NT2/D1 (cell line): Measurements from ENCODE around the gene SHB.

Experiments used
- DNase-seq: peaks from one replicate; pipeline ENCODE4 v3.0.0-alpha.2; 2011; ENCODE audit warnings: low read depth, low spot score
- H3K27me3 ChIP-seq: 2 replicates; pipeline ENCODE4 v1.6.0; 2011; ENCODE audit warnings: mild to moderate bottlenecking; ENCODE audit not compliant: insufficient read length, insufficient read depth
- H3K36me3 ChIP-seq: 2 replicates; pipeline ENCODE4 v1.6.1; 2011; ENCODE audit warnings: mild to moderate bottlenecking, low read length, mixed read lengths; ENCODE audit not compliant: insufficient read depth, insufficient read length
- H3K4me1 ChIP-seq: 2 replicates; pipeline ENCODE4 v1.5.1; 2011; ENCODE audit not compliant: insufficient read depth, insufficient read length
- H3K4me3 ChIP-seq: 2 replicates; pipeline ENCODE4 v1.5.1; 2011; ENCODE audit warnings: low read depth; ENCODE audit not compliant: insufficient read length
- H3K9ac ChIP-seq: 2 replicates; pipeline ENCODE4 v1.6.0; 2011; ENCODE audit warnings: low read depth; ENCODE audit not compliant: insufficient read length
- H3K9me3 ChIP-seq: 2 replicates; pipeline ENCODE4 v1.5.1; 2011; ENCODE audit warnings: mild to moderate bottlenecking, low read length; ENCODE audit not compliant: insufficient read depth
- SUZ12 ChIP-seq: IDR thresholded peaks from 2 replicates; pipeline ENCODE4 v1.6.1; 2011; ENCODE audit not compliant: insufficient read length, insufficient read depth; ENCODE audit errors: extremely low read depth
- YY1 ChIP-seq: IDR thresholded peaks from 2 replicates; pipeline ENCODE4 v1.6.1; 2011; ENCODE audit not compliant: insufficient read length, insufficient read depth
- ZNF274 ChIP-seq: IDR thresholded peaks from 2 replicates; pipeline ENCODE4 v1.6.1; 2011; ENCODE audit warnings: mild to moderate bottlenecking, low read depth, low read length

SHB gene

DNA sequence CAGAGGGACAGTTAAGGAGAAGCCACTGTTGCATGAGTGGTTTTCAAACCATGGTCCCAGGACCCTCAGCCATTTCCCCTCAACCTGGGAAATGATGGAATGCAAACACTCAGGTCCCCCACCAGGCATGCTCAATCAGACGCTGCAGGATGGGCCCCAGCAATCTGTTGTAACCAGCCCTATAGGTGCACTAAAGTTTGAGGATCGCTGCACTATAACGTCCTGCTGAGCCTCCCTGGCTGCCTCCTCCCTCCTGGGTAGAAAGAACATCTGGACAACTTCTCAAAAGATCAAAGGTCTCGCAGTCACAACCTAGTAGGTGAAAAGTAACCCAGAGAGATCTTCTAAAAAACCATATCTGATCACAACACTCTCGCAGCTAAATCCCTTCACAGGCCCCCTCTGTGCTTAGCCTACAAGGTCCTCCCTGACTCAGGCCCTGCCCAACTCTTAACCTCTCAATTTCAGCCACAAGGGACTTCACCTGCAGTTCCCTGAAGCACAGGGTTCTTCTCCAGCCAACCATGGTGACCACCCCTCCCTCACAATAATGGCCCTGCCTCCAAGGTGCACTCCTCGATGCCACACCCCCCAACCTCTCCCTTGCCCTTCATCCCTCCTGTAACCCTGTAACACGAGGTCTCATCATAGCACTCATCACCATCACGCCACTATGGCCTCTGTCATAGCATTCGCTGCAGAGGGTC is 3.5 kb downstream of the SHB start:
- H3K9ac ChIP-seq: no peak overlapping the region
- H3K4me1 ChIP-seq: peaks cover 18% of the 10 kb centered on the region
- DNase-seq: no peak
- no peaks in the 10 kb centered on the region for H3K27me3 ChIP-seq
- H3K4me3 ChIP-seq: peak overlapping the region; percentile 8
- H3K36me3 ChIP-seq: peaks cover 69% of the 10 kb centered on the region
- no peaks in the 10 kb centered on the region for H3K9me3 ChIP-seq
- TF ChIP-seq YY1 (no peak), SUZ12 (no peak), ZNF274 (no peak)

DNA sequence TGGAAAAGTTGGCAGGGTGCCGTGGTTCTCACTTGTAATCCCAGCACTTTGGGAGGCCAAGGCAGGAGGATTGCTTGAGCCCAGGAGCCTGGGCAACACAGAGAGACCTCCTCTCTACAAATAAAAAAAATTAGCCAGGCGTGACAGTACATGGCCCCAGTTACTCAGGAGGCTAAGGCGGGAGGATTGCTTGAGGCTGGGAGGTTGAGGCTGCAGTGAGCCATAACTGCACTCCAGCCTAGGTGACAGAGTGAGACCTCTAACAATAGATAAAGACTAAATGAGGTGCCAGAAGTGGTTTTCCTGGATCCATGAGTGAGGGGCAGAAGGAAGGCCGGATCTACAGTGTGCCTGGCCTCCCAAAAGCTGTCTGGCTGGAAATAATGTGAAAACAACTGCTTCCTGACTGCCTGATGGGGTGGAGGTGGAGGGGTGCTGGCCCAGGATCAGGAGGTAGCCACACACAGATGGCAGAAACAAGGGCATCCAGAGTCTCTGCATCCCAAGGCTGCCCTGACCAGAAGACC is 4.1 kb downstream of the SHB start:
- no peaks in the 10 kb centered on the region for H3K27me3 ChIP-seq
- H3K9me3 ChIP-seq: no peaks in the 10 kb centered on the region
- H3K9ac ChIP-seq: no peak overlapping the region
- H3K4me1 ChIP-seq: peaks cover 18% of the 10 kb centered on the region
- DNase-seq: no peak
- no peak overlapping the region for H3K4me3 ChIP-seq
- H3K36me3 ChIP-seq: peaks cover 71% of the 10 kb centered on the region
- TF ChIP-seq YY1 (no peak), SUZ12 (no peak), ZNF274 (no peak)

DNA sequence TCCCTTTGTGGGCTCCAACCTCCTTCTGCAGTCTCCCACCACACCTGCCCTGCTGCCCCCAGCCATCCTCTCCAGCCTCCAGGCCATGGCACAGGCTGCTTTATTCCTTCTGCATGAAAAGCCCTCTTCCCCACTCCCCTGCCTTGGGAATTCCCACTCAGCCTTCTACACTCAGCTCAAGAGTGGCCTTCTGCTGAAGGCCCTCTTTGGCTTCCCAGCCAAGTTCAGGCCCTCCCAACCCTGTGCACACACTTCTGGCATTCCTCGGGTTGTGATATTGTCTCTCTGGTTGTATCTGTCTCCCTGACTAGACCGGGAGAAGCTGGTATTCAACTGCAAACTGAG is 5.7 kb downstream of the SHB start:
- no peak for DNase-seq

DNA sequence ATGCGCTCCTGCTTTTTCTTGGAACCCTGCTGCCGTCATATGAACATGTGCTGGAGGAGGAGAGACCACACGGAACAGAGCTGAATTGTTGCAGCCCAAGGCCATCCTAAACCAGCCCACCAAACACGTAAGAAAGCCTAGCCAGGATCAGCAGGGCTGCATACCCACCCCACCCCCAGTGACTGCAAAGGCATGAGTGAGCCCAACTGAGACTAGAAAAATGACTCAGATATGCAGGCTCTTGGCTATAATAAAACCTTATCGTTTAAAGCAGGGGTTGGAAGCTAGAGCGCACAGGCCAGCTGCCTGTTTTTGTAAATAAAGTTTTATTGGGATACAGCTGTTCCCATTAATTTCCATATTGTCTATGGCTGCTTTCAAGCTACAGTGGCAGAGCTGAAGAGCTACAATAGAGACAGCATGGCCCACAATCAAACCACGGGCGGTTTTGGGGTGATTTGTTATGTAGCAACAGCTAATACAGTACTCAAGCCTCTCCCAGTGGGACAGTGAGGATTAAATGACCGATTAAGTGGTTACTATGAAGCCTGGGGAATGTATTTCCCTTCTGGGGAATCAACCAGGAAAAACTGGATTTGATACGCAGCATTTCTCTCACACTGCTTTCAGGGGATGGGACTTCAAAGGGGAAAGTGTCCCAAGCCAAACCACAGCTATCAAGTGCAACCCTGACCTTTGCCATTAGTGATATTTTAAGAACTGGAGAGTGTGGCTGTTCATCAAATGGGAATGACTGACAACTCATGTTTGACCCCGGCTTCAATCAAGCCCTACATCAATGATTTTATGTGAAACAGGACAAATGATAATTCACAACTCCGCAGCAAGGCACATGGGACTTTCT is 6.3 kb downstream of the SHB start:
- no peaks in the 10 kb centered on the region for H3K9me3 ChIP-seq
- no peak overlapping the region for H3K9ac ChIP-seq
- no peak for TF ChIP-seq SUZ12
- no peaks in the 10 kb centered on the region for H3K27me3 ChIP-seq
- H3K4me3 ChIP-seq: no peak overlapping the region
- H3K36me3 ChIP-seq: peaks cover 90% of the 10 kb centered on the region
- peaks cover 21% of the 10 kb centered on the region for H3K4me1 ChIP-seq
- DNase-seq: no peak

More for the DNA sequence above, 5.7 kb downstream of the SHB start:
- Histone ChIP-seq H3K4me3 (no peak overlapping the region), H3K27me3 (no peaks in the 10 kb centered on the region), H3K36me3 (peaks cover 85% of the 10 kb centered on the region), H3K4me1 (peaks cover 21% of the 10 kb centered on the region), H3K9ac (no peak overlapping the region), H3K9me3 (no peaks in the 10 kb centered on the region)
- no peak for TF ChIP-seq YY1
- TF ChIP-seq SUZ12: no peak
- no peak for TF ChIP-seq ZNF274

DNA sequence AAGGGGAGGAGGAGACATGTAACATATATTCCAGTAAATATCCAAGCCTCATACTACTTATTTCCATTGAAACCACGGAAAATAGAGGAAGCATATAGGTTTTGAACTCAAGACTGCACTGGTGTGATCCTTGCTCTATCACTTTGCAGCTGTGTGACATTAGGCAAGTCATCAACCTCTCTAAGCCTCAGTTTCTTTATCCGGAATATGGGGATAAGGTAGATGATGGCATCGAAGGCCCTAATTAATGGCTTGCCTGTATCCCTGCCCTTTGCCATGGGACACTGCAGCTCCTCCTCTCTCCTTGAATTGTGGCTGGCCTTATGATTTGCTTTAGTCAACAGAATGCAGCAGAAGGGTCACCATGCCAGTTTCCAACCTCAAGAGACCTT is 6.9 kb downstream of the SHB start:
- peaks cover 90% of the 10 kb centered on the region for H3K36me3 ChIP-seq
- no peak for TF ChIP-seq YY1
- TF ChIP-seq ZNF274: no peak
- TF ChIP-seq SUZ12: no peak
- H3K9ac ChIP-seq: no peak overlapping the region
- no peak for DNase-seq
- H3K27me3 ChIP-seq: no peaks in the 10 kb centered on the region
- H3K4me3 ChIP-seq: no peak overlapping the region
- no peaks in the 10 kb centered on the region for H3K9me3 ChIP-seq
- peaks cover 21% of the 10 kb centered on the region for H3K4me1 ChIP-seq

DNA sequence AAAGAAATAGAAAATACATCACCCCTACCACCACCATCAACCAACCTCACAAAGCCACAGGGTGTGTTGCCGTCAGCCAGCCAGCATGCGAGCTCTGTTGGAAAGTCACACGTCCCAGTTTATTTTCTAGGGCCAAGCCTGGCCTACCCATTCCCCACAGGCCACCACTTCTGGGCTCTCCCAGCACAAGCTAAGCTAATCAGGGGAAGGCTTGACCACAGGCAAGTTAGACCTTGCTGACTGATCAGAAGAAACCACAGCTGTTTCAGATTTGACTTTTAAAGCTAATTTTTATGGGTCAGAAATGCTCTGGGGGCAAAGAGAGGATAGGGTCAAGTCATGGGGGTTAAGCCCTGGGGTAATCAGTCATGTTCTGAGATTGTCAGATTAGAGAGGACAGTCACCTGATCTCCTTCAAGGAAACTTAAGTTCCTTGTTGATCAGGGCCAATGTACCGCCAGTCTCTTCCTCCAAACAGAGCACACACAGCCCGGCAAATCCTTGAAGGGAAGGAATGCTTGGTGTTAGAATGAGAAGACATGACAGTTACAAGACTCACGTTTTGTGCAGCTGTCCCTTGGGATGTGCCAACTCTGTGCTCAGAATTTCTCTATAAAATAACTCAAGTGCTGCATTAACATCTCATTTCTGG is 7.6 kb downstream of the SHB start:
- H3K4me1 ChIP-seq: peaks cover 21% of the 10 kb centered on the region
- H3K9me3 ChIP-seq: no peaks in the 10 kb centered on the region
- DNase-seq: no peak
- no peak overlapping the region for H3K9ac ChIP-seq
- H3K27me3 ChIP-seq: no peaks in the 10 kb centered on the region
- H3K4me3 ChIP-seq: no peak overlapping the region
- H3K36me3 ChIP-seq: peaks cover 89% of the 10 kb centered on the region
- no peak for TF ChIP-seq ZNF274

DNA sequence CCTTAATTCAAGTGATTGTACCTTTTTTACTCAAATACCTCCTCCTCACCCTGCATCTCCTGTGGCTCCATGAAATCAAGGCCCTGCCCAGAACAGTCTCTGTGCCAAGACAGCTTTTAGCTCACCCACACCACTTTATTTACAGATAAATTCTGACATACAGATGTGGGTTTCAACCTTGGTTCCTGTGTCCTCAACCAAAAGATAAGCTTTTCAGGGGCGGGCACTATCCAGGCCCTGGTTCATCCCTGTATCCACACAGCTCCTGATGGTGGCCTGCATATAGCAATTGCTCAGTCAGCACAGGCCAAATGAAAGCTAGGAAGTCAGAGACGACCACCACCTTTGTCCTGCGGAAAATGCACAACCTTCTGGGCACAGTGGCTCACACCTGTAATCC is 8.3 kb downstream of the SHB start:
- Histone ChIP-seq H3K27me3 (no peaks in the 10 kb centered on the region), H3K9me3 (no peaks in the 10 kb centered on the region), H3K4me1 (peaks cover 19% of the 10 kb centered on the region), H3K4me3 (no peak overlapping the region), H3K36me3 (peaks cover 83% of the 10 kb centered on the region), H3K9ac (no peak overlapping the region)
- no peak for TF ChIP-seq SUZ12
- TF ChIP-seq YY1: no peak
- no peak for TF ChIP-seq ZNF274
- no peak for DNase-seq
